Limb (tissue), 2 donors: ENCODE data around the gene CREG2.
A peak's percentile ranks its signal among the peaks of the same experiment; 100 is the strongest.
"Not testable (repeated sequence)": the region's sequence is repeated elsewhere in the genome, so short reads cannot be mapped to it uniquely, and the experiment has no call there.

ENCODE experiments used
- DNase-seq, 2 donors: peaks; one replicate each; pipeline ENCODE4 v3.0.0-alpha.2; 2016; ENCODE audit errors: extremely low spot score in 2 of 2

The CREG2 gene

DNA sequence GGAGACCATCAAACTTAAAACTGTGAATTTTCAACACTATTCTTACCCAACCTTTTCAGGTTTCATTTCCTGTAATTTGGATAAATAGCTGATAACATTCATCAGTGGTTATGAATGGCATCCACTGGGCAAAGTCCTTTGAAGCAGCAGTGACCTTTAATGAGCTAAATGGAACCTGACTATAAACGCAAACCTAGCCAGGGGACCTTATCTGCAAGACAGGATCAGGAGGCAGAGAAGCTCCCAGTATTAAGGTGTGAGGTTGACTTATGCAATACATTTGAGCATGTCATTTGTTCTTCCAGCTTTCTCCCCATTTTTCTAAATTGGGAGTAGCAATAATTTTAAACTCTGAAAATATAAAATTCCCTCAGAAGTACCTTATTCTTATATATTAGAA, 38.4 kb downstream of the CREG2 start:
- no peak for DNase-seq

DNA sequence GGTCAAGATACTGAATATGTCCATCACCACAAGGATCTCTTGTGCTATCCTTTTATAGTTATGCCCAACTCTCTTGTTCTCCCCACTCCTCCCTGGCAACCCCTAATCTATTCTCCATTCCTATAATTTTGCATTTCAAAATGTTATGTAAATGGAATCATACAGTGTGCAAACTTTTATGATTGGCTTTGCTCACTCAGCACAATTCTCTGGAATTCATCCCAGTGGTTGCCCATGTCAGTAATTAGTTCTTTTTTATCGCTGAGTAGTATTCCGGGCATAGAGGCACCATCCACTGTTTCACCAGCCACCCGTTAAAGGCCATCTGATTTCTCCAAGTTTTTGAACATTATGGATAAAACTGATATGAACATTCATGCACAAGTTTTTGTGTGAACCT, 40.4 kb downstream of the CREG2 start:
- DNase-seq, result no peak

DNA sequence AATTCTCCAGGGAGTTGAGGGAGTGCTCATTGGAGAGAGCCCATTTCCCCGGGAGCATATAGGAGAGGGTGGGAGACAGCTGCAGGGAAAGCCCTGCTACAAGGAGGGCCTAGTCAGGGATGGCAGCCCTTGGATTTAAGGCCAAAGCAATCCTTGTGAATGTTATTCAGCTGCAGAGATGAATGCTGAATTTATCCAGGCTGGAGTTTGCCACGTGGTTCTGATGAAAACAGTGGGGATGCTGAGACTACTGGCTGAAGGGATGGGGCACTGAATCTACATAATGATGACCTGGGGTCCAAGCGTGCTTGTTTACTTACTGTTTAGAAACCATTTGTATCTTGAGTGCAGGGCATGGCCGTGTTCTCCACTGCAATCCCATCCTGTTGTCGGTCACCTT, 43.2 kb downstream of the CREG2 start:
- DNase-seq, result no peak

DNA sequence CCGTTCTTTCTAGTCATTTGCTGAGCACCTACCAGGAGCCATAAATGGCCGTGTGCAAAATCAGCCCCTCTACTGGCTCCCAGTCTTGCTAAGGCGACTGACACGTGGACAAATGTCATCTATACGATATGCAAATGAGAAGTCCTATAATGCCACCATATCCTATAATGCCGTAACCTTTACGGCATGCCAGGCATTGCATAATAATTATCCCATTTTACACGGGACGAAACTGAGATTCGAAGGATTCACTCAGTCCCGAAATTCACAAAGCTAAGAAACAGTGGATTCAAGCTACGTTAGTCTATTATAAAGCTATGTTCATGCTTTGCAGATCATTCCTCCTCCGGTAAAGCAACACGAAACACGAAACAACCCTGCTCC, 44.7 kb downstream of the CREG2 start:
- DNase-seq, result no peak

DNA sequence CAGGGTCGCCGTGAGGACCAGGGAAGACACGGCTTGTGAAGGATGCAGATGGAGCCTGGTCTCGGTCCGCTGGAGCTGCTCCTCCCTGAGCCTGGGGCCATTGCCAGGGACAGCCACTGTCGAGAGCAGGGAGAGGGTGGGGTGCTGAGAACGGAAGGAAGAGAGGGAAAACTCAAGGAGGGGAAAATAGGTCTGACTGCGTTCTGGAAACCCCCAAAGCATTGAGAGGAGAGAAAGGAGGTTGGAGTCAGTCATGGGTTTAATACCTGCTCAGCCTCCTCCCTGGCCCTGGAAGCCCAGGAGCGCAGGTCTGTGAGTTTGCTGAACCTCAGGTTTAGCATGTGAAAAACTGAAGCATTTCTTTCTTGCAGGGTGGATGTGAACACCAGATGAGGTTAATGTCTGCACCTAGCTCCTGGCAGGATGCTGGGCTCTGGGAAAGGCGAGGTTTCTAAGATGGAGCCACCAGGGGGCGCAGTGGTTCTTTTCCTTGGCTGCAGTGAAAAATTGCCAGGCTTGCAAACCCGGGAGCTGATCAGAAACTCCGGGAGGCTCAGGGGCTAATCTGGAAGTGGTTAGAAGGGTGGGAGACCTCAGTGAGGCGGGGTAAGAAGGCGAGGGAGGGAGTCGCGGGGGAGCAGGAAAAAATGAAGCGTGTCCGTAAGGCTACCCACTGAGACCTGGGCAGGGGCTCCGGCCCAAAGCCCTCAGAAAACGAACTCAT, 45.2 kb downstream of the CREG2 start:
- peak; percentile 66 to 86 for DNase-seq

DNA sequence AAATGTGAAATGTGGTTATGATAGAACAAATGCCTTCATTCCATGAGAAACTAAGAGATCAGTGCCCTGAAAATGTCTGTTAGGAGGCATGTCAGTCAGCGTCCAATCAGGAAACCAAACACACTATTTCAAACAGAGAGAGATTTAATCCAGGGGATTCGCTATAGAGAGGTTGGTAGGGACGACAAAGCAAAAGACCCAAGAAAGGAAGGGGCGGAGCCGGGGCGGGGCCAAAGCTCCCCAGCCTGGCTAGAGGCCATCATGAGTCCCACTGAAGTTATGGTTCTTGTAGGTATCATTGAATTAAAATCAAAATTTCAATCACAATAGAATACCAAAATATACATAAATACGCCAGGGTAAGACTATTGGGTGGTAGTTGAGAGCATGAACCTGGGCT, 45.9 kb downstream of the CREG2 start:
- no peak for DNase-seq

DNA sequence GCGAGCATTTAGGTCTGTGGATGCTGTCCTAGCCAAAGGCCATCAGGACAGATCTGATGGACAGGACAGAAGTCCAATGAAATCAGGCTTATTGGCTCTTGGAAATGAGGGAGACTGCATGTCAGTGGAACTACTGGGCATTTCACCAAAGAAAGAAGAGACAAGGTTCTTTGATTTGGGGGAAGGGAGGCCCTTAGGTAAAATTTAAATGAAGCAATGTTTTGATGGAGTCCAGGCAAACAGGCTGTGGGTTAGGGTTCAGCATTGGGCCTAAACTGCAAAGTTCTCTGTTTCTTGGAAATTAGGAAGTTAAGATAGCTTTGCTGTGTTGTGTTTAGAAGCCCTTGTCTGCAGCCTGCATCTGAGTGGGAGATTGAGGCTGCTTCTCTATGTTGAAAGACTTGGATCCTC, 47.2 kb downstream of the CREG2 start:
- DNase-seq, result no peak

DNA sequence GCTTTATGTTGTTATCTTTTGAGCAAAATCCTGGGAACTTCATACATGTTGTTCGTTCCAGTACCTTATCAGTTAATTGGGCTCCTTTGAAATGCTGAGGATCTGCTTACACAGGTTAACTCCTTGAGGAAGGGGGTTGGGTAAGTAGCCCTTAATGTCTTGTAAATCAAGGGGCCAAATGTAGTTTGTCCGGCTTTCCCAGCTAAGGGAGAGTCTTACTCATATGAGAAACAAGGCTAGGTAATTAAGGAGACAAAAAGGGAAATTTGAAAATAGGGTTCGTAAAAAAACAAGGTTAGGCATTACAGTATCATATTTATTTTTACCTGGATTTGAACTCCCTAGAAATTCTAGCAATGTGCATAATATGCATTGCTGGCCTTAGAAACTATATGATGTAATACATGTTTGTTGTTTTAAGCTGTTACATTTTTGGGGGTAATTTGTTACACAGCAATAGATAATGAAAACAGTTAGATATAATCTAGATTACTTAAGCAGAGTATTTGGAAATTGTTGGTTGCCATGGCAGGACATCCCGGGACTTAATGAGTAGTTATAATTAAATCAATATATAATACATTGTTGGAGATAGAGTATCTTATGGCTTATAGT, 47.9 kb downstream of the CREG2 start:
- no peak for DNase-seq

DNA sequence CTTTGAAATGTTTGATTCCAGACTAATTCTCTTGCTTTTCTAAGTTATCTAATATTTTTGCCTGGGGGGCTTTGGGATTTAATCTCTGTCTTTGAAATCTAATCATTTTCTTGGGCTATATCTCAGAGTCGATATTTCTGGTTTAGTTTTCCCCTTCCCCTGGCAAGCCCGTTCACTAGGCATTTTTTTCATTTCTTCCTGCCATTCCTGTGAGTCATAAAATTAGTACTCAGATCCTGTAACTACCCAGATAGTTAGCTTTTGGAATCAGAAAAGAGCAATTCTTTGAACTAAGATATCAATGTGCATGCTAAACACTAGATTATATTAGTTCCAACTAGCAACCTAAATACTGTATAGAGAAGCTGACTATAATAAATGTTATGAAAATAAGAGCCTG, 49.4 kb downstream of the CREG2 start:
- DNase-seq, result no peak

DNA sequence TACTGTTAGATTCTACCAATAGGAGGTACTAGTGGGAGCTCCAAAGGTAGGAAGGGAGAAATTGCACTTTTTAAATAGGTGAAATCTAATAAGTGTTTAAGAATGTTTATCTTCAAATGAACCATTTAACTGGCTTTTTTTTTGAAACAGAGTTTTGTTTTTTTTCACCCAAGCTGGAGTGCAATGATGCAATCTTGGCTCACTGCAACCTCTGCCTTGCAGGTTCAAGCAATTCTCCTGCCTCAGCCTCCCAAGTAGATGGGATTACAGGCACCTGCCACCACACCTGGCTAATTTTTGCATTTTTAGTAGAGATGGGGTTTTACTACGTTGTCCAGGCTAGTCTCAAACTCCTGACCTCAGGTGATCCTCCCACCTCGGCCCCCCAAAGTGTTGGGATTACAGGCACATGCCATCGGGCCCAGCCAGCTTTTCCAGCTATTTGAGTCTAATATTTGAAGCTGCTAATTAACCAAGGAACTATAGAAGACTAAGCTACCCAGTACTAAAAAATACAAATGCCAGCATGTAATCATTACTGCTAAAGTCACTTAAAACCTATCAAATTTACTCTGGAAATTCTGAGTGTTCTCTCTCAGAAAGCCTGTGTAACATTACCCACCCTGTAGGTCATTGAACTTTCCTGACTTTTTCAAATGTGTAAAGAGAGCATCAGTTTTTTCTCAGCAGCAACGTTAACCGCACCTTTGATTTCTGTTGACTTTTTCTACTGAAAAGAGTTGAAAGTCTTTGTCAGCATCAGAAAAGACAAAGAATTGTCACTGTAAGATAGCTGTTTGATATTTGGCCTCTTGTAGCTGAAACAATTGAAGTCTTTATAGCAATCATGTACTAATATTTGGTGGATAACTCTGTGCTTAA, 54.2 kb downstream of the CREG2 start:
- DNase-seq, result no peak

DNA sequence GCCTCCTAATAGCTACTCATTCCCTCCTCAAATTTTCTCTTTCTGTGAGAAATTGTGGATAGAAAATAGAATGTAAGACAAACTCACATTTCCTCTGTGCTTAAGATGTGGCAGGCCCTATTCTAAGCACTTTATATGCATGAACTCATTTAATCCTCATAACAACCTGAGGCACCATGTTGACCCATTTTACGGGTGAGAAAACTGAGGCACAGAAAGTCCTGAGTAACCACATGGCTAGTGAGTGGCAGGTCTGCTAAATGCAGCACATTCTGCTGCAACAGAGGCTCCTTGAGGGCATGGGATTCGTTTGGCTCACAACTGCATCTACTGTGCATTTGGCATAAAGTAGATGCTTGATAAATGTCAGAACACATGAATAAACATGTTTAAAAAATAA, 56.1 kb downstream of the CREG2 start:
- no peak for DNase-seq

DNA sequence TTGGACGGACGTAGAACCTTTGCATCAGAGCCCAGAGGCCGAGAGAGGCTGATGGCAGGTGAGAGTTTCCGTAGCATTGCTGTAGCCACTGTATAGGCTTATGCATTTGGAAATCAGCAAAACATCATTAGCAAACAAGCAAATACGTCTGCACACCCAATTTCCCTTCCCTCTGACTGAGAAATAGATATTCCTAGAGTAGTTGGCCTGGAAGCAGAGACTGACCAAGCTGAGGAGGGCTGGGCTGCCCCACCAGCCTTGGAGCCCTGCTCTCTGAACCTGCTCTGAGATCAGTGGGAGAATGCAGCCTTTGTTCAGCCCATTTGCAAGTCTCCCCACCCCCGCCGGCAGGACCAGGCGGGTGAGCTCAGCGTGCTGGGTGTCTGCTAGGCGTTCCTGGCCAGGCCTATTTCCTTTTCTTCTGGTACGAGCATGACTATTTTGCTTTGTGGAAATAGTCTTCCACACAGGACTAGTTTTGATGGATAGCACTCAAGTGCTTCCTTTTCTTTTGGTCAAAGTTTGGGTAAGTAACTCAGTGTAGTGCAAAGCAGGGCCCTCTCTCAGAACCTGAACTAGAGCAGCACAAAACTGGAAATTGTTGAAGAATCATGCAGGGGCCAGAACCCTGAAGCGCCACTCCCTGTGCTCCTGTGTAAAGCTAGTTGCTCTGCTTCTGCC, 56.9 kb downstream of the CREG2 start:
- peak in 1 of 2 donors; percentile 52 for DNase-seq

DNA sequence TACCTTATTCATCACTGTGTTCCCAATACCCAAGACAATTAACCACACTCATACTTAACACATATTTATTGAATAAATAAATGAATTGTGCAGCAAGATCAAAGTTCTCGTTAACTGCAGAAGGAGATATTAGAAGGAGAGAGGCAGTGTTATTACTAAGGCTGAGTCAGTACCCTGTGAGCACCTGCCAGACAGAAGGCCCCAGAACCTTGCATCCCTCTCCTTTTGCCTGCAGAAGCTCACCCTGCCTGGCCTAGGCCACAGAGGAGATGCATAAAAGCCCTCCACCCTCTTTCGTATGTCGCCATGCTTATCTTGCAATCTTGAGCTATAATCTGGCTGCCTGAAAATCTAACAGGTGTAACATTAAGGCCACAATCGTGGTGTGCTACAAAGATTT, 58.3 kb downstream of the CREG2 start:
- DNase-seq, result no peak

DNA sequence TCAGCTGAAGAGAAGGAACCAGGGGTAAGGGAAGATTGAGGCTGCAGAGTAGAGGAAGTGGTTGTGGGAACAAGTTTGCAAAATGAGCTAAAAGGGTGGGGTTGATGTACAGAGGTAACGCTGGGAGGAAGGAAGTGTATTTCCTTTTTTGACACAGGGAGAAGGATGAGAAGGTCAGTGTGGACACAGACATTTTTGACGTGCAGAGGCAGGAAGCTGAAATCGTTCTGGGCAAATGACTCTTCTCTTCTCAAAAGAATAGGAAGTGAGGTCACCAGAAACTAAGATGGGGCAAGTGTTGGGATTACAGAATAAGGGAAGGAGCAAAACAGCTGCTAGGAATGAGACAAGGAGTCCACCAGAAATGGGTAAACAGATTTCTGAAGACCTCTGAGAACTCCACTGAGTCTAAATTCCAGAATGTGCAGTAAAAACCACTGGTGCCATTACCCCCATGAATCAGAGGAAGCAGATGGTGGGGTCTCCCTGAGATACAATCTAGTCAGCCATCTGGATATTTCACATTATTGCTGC, 58.8 kb downstream of the CREG2 start:
- DNase-seq, result no peak

DNA sequence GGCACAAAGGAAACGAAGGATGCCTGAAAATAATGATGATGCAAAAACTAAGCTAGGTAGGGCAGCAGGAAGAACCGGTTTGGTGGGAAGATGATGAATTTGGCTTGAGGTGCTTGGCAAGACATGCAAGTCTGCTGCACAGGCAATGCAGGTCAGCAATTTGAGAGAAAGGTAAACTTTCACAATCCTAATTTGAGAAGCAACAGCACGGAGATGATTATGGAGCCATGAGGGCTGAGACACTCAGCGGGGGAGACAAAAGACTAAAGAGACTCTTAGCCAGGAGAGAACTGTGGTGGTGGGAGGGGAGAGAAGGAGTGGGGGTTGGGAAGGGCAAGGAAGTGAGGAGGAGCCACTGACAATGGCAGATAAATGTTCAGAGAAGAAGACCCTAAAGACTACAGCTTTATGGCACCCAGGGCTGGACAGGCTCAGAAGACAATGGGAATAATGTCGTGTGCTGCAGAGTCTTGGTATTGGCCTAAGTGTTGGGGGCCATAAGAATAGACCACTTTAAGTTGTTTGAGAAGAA, 59.4 kb downstream of the CREG2 start:
- no peak for DNase-seq

DNA sequence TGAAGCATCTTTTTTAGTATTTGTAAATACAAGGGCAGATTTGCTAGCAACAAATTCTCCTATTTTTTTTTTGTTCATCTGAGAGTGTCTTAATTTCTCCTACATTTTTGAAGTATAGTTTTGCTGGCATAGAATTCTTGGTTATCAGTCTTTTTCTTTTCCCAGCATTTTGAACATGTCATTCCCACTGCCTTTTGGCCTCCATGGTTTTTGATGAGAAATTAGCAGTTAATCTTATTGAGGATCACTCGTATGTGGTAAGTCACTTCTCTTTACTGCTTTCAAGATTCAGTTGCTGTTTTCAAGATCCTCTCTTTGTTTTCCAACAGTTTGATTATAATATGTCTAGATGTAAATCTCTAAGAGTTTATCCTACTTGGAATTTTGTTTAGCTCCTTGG, 61.9 kb downstream of the CREG2 start:
- DNase-seq, result no peak

DNA sequence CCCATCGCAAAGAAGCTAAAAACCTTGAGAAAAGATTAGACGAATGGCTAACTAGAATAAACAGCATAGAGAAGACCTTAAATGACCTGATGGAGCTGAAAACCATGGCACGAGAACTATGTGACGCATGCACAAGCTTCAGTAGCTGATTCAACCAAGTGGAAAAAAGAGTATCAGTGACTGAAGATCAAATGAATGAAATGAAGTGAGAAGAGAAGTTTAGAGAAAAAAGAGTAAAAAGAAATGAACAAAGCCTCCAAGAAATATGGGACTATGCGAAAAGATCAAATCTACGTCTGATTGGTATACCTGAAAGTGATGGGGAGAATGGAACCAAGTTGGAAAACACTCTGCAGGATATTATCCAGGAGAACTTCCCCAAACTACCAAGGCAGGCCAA, 70.7 kb downstream of the CREG2 start:
- DNase-seq, result not testable (repeated sequence)

DNA sequence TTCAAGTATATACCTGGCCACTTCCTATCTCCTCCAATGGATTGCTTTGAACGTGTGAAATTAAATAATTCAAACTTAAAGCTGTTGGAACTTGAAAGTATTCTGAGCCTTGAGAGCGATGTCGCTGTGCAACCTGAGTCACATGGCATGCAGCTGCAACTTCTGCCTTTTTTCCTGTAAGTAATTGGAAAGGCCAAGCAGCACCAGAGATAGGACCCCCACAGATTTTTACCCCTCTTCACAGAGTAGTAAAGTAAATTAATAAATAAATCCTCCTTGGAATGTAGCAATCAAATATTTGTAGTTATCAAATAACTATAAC, 75.6 kb downstream of the CREG2 start:
- DNase-seq, result no peak

DNA sequence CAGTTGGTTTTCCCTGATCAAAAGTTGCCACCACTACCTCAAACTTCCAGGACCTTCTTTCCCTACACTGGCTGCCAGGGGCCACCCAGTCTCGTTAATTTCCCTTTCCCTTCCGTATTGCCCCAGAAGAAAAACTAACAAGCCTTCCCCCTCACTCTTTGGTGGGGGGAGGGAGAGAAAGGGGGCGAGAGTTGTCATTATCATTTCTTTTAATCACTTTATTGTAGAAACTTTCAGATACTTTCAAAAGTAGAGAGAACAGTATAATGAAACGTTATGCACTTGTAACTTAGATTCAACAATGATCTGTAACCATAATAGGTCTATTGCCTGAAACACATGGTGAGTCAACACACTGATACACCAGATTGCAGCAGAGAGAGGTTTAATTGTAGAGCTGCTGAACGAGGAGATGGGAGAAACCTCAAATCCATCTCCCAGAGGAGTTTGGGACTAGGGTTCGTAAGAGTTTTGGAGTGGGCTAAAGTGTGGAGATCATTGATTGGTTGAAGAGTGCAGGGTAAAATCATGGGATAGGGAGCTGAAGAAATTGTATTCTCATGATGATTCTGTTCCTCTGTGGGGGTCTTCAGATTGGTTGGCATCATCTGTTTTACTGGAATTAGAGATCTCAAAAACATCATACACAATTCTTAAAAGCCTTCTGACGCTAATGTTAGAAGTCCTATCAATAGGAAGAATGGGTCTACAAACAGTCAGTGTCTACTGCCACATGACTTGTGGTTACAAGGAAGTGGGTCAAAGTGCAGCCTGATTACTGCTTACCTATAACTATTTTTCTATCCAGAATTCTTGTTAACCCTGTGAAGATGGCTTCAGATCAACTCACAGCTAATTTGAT, 76.2 kb downstream of the CREG2 start:
- DNase-seq, result no peak

DNA sequence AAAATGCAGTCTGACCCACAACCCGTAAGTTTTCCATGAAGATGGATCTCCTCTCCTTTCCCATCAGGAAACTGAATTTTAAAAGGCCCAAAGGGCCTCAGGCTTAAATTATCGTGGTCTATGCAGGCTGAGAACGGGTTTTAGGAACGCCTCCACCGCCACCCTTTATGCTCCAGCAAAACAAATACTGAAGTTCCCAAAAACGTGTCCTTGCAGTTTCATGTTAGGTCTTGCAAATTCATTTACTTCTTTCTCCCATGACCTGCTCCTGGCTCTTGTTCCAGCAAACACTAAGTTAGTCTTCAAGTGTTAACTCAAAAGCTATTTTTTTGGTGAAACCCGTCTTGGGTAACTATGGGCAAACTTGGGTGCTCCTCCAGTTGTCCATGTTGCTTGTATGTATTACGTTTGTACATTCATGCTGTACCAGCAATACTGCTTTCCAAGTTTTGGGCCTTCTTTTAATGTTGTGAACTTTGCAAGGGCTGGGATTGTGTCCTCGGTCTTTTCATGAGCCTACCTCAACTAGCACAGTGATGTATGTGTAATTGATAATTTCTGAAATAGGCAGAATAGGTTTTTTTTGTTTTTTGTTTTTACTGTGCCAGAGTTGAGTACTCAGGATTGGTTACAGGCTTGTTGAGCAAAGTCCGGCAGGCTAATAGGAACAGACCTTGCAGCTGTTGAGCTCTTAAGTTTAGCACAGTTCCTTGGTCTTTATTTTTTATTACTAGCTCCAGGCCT, 77.0 kb downstream of the CREG2 start:
- no peak for DNase-seq
